ENCODE measurements around the gene JSRP1. TPM values are rescaled to one million over a fixed set of nuclear protein-coding genes. Genes with fewer than 3 reads are reported as not detected.
A peak's percentile ranks its signal among the peaks of the same experiment; 100 is the strongest.

Gene JSRP1
- polyA plus RNA-seq, 1 donor from 2014 or later, result 1.4 TPM

GRCh38 chr19:2273356-2274184 lies 17.4 kb upstream of the JSRP1 start:
- Histone ChIP-seq H2AFZ (ENCODE audit: low read depth, low read length) (no peak overlapping the region), H3K9me3 (ENCODE audit: low read length) (no peaks in the 10 kb centered on the region), H3K27me3 (ENCODE audit: insufficient read depth, low read depth, low read length) (no peaks in the 10 kb centered on the region), H4K20me1 (ENCODE audit: insufficient read depth) (peaks cover 42% of the 10 kb centered on the region), H3K9me2 (ENCODE audit: insufficient read depth, low read length) (no peaks in the 10 kb centered on the region), H3K9ac (ENCODE audit: low read length) (peak overlapping the region; percentile 40), H3K4me3 (ENCODE audit: low read length) (peak overlapping the region; percentile 99), H3K27ac (ENCODE audit: low read length) (peak overlapping the region; percentile 24), H3K36me3 (ENCODE audit: insufficient read depth, low read length) (no peaks in the 10 kb centered on the region), H3F3A (ENCODE audit: insufficient read depth, low read length, poor library complexity, severe bottlenecking) (peaks cover 4% of the 10 kb centered on the region), H3K4me2 (ENCODE audit: low read length) (peak overlapping the region; percentile 14), H3K79me2 (replicated peaks; ENCODE audit: insufficient read depth, low read length) (peaks cover 42% of the 10 kb centered on the region)
- TF ChIP-seq RAD21 (conservative IDR thresholded peaks at IDR 0.05) (peak; percentile 71), SMC3 (conservative IDR thresholded peaks at IDR 0.05; ENCODE audit: poor library complexity) (peak; percentile 86), EZH2 (IDR thresholded peaks at IDR 0.05; ENCODE audit: borderline replicate concordance, insufficient read depth, low read length, poor library complexity, severe bottlenecking) (no peak), TAF1 (IDR thresholded peaks at IDR 0.05; ENCODE audit: low read depth) (no peak), EP300 (conservative IDR thresholded peaks at IDR 0.05; ENCODE audit: poor library complexity, severe bottlenecking) (no peak), MXI1 (conservative IDR thresholded peaks at IDR 0.05; ENCODE audit: poor library complexity, severe bottlenecking) (peak; percentile 58), REST (IDR thresholded peaks at IDR 0.05; ENCODE audit: borderline replicate concordance) (no peak), POLR2AphosphoS5 (IDR thresholded peaks at IDR 0.05) (no peak)
- TF ChIP-seq, protein P1, sequence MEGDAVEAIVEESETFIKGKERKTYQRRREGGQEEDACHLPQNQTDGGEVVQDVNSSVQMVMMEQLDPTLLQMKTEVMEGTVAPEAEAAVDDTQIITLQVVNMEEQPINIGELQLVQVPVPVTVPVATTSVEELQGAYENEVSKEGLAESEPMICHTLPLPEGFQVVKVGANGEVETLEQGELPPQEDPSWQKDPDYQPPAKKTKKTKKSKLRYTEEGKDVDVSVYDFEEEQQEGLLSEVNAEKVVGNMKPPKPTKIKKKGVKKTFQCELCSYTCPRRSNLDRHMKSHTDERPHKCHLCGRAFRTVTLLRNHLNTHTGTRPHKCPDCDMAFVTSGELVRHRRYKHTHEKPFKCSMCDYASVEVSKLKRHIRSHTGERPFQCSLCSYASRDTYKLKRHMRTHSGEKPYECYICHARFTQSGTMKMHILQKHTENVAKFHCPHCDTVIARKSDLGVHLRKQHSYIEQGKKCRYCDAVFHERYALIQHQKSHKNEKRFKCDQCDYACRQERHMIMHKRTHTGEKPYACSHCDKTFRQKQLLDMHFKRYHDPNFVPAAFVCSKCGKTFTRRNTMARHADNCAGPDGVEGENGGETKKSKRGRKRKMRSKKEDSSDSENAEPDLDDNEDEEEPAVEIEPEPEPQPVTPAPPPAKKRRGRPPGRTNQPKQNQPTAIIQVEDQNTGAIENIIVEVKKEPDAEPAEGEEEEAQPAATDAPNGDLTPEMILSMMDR (IDR thresholded peaks at IDR 0.05; ENCODE audit: poor library complexity, severe bottlenecking), result peak; percentile 96

- H3K9ac ChIP-seq (ENCODE audit: low read length), result peak overlapping the region; percentile 99
- peak overlapping the region; percentile 65 for H3K4me2 ChIP-seq (ENCODE audit: low read length)
- H3K27ac ChIP-seq (ENCODE audit: low read length), result peak overlapping the region; percentile 94
- peaks cover 42% of the 10 kb centered on the region for H4K20me1 ChIP-seq (ENCODE audit: insufficient read depth)
- peaks cover 4% of the 10 kb centered on the region for H3F3A ChIP-seq (ENCODE audit: insufficient read depth, low read length, poor library complexity, severe bottlenecking)
- H2AFZ ChIP-seq (ENCODE audit: low read depth, low read length), result no peak overlapping the region
- H3K27me3 ChIP-seq (ENCODE audit: insufficient read depth, low read depth, low read length), result no peaks in the 10 kb centered on the region
- TF ChIP-seq SMC3 (conservative IDR thresholded peaks at IDR 0.05; ENCODE audit: poor library complexity), result no peak
- TF ChIP-seq EP300 (conservative IDR thresholded peaks at IDR 0.05; ENCODE audit: poor library complexity, severe bottlenecking), result no peak
- no peak for TF ChIP-seq MXI1 (conservative IDR thresholded peaks at IDR 0.05; ENCODE audit: poor library complexity, severe bottlenecking)
- TF ChIP-seq, protein P1 (IDR thresholded peaks at IDR 0.05; ENCODE audit: poor library complexity, severe bottlenecking), result no peak
- H3K36me3 ChIP-seq (ENCODE audit: insufficient read depth, low read length), result no peaks in the 10 kb centered on the region
- H3K9me2 ChIP-seq (ENCODE audit: insufficient read depth, low read length), result no peaks in the 10 kb centered on the region
- peak overlapping the region; percentile 99 for H3K4me3 ChIP-seq (ENCODE audit: low read length)
- H3K79me2 ChIP-seq (replicated peaks; ENCODE audit: insufficient read depth, low read length), result peaks cover 42% of the 10 kb centered on the region
- no peaks in the 10 kb centered on the region for H3K9me3 ChIP-seq (ENCODE audit: low read length)
Observed at GRCh38 chr19:2271234-2272103, 15.3 kb upstream of the JSRP1 start.

Data from neural cell (in vitro differentiated cells).